Glomerular visceral epithelial cell (primary cell): Measurements from ENCODE around the gene NCBP3.
"Not testable (repeated sequence)": the region's sequence is repeated elsewhere in the genome, so short reads cannot be mapped to it uniquely, and the experiment has no call there.

ENCODE experiments used
- DNase-seq: peaks from one replicate; pipeline ENCODE4 v3.0.0-alpha.2; 2016; ENCODE audit errors: extremely low spot score

Gene NCBP3

GRCh38 chr17:3846437-3847164 is 555 bp upstream of the NCBP3 start:
- no peak for DNase-seq

- peak; percentile 49 for DNase-seq
These were observed 790 bp downstream of the NCBP3 start for GRCh38 chr17:3845291-3845620.

- not testable (repeated sequence) for DNase-seq
These were observed 1.5 kb downstream of the NCBP3 start for GRCh38 chr17:3844556-3844955.

- peak; percentile 51 for DNase-seq
These were observed 2.0 kb downstream of the NCBP3 start for GRCh38 chr17:3843935-3844516.

- no peak for DNase-seq
These were observed 7.8 kb downstream of the NCBP3 start for GRCh38 chr17:3838206-3838605.

- DNase-seq, result no peak
These were observed 9.5 kb downstream of the NCBP3 start for GRCh38 chr17:3836551-3836950.

- peak; percentile 29 for DNase-seq
These were observed 10.4 kb downstream of the NCBP3 start for GRCh38 chr17:3835410-3836229.

DNA sequence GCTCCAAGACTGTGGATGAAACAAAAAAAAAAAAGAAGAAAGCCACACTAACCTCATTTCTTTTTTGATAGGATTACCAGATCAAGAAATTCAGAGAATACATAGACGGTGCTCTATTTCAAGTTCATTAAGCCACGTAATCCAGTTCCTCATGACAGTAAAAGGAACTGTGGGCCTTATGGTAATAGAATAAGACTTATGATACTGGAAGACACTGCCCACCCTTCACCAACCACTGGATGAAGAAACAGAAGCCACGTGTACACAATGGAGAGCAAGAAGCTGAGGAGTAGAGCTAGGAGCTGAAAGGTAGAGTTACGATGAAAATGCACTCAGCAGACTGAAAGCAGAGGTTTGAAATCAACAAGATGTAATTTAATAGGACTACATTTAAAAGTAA is 11.2 kb downstream of the NCBP3 start:
- DNase-seq, result no peak

DNA sequence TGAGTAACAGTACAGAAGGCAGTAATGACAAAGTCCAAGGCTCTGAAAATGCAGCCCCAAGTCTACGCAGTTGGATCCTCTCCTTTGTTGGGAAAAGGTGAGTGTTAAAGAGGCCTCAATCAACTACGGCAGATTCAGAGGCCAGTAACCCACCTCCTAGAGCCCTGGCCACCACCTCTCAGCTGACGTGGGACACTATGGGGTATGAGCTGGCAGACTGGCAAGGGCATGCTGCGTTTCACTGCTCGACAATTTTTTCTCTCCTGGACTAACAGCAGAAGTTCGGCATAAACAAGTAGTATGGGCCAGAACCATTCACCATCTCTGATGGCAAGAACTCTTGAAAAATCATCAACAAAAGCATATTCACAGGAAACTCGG is 17.2 kb downstream of the NCBP3 start:
- DNase-seq, result no peak

DNA sequence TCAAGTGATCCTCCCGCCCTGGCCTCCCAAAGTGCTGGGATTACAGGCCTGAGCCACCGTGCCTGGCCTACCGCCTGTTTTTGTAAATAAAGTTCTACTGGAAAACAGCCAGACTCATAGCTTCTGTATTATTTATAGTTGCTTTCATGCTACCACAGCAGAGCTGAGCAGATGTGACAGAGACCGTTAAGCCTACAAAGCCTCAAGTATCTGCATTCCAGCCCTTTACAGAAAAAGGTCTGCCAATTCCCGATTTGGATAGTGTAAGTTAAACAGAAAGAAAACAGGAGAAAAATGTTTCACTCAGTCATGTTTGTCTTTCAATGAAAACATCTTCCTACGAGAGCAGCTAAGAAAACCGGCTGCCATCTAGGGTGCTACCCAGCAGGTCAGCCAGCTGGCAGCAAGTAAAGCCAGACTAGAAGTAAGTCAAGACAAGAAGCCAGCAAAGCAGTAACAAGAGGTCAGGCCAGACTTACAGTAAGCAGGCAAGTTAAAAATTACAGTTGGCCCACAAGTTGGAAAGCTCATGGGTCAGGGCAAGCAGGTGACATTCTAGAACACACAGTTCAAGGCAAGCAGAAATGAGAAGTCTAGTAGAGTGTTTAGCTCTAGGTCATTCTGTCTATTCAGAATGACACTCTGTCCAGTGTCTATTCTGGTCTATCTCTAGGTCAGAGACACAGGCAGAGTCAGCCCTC is 17.7 kb downstream of the NCBP3 start:
- no peak for DNase-seq

DNA sequence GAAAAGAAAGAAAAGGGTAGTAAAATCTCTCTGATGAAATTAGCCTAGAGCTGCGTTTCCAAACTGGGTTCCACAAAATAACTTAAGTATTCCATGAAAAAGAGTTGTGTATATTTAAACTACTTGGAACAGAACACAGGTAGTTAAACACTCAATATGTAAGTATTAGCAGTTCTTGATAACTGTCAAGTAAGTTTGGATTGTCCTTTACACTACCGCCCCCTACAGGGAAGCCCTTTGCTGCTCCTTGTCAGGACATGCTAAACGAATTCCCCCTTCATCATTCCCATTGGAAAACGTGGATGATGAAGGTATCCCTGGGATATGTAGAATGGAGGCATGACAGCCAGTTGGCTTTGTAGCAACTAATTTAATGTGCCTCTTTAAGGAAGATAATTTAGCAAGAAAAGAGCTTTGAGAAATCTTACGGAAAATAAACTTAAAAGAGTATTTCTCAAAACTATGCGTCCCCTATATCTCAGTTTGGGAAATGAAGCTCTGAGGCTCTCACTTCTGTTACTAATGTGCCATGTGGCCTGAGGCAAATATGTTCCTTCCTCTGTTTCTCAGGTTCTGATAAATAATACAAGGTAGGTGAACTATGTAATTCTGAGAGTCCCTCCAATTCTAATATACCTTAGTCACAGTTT is 18.8 kb downstream of the NCBP3 start:
- DNase-seq, result peak; percentile 70

GRCh38 chr17:3826191-3826590 is 19.9 kb downstream of the NCBP3 start:
- DNase-seq, result no peak

GRCh38 chr17:3821101-3821500 is 24.9 kb downstream of the NCBP3 start:
- no peak for DNase-seq

DNA sequence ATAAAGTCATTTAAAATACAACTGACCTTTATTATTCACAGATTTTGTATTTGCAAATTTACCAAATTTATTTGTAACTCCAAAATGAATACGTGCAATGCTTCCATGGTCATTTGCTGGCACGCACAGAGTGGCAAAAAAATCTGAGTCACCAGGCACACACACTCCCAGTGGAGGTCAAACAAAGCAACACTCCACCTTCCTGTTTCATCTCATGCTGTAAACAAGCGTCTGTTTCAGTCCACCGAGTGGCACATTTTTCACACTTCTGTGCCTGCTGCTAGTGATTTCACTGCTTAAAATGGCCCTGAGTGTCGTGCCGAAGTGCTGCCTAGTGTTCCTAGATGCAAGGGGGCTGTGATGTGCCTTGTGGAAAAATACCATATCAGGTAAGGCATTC is 27.3 kb downstream of the NCBP3 start:
- DNase-seq, result no peak

DNA sequence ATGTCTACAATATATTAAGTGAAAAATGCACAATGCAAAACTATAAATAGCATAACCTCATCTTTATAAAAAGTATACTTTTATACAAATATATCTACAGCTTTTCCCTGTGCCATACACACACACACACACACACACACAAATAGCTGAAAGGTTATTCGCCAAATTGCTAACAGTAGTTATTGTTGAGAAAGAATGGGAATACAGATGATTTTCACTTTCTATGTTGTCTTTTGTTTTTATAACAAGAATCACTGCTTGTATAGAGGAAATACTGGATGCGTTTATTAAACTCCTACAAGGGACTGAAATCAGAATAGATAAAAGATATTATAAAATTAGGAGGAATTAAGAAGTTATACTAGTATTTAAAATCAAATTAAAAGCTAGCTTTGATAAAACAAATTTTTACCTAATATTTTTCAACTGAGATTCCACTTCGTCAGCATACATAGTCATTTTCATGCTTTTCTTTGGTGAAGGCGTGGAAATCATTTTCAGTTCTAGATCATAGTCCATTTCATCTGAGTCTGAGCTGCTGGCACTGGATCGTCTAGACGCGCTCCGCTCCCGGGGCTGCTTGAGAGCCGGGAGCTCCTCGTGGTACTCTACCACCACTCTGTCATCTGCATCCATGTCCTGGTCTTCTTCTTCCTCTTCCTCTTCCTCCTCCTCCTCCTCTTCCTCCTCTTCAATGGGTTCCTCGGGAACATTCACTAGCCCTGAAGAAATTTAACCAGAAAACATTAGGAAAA is 28.0 kb downstream of the NCBP3 start:
- DNase-seq, result no peak

- no peak for DNase-seq
These were observed 30.1 kb downstream of the NCBP3 start for GRCh38 chr17:3815925-3816324.

DNA sequence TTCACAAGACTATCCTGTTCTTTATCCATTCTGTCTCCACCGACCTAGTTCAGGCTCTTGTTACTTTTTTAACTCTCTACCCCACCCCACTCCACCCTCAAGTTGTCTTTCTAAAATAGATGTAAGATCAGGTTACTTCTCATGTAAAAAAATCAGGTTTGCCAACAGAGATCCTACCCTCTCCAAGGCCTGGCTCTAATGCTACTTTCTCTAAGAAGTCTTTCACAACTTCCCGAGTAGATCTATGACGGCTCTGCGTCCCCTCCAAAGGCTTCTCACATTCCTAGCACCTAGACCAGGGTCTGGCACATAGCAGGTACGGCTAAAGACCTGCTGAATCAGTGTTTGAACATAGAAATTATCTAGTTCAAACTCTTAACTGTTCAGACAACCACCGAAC is 30.9 kb downstream of the NCBP3 start:
- no peak for DNase-seq

- DNase-seq, result no peak
These were observed 31.7 kb downstream of the NCBP3 start for GRCh38 chr17:3814361-3814760.

DNA sequence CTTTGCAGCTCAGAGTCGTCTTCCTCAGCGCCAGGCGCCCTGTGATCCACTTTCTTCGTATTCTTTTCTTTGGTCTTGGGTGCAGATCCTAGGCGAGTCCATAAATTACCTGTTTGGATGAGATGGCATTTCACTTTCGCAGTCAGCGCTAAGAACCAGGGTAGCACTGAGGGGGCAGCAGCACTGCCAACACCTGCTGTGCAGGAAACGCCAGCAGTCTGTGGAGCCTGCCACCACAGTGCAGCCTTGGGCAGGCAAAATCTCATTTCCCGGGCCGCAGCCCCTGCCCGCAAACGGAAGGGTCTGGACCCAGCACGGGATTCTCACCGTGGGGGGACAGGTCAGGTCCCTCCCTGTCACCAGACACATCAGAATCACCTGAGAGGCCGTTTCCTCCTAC is 32.9 kb downstream of the NCBP3 start:
- no peak for DNase-seq

GRCh38 chr17:3812771-3813170 is 33.3 kb downstream of the NCBP3 start:
- DNase-seq, result no peak

- DNase-seq, result no peak
These were observed 33.8 kb downstream of the NCBP3 start for GRCh38 chr17:3812284-3812683.
